Daoy (cell line): Measurements from ENCODE around the gene RFT1. TPM values are rescaled to one million over a fixed set of nuclear protein-coding genes. Genes with fewer than 3 reads are reported as not detected.

ENCODE experiments used
- DNase-seq: peaks from one replicate; pipeline ENCODE4 v3.0.0-alpha.2; 2015; ENCODE audit warnings: low read depth
- total RNA-seq: library from RNA; depleted of rRNA; stranded (reverse); fragments of >200 nt; shearing (Covaris generic); gene quantifications from 2 replicates; pipeline ENCODE4 v1.2.3, GENCODE V29; 2014

Gene RFT1
- total RNA-seq, 1 experiment from 2014 or later, result 12.3 TPM

DNA sequence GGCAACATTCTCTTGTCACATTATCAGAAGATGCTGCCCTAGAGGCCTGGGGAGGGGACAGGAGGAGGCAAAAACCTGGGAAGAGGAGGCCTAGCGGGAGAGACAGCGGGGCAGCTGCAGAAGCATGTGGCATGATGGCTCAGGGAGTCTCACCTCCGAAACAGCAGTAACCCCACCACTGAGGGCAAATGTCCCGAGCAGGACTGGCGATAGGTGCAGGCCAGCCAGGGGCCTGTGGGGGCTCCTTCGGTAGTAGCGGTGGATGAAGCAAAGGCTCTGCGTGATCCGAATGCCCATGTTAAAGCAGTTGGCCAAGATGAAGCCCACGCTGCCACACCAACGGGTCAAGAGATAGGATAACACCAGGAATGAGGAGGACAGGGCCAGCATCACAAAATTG lies 38.0 kb downstream of the RFT1 start:
- DNase-seq, result no peak

DNA sequence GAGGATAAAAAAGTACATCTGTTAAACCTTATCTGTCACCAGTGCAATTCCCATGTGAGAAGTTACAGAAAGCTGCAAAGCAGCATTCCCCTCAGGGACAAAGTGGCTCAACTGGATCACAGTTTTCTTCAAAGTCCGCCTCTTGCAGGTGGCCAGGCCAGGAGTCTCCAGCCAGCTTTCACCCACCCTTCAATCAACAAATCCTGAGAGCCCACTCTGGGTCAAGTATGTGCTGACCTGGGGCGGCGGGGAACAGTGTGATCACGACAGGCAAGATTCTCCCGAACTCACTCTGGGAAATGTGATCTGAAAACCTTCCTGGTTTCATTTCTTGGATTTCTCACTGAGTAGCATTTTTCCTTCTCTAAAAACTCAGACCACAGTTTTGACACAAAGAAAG lies 39.2 kb downstream of the RFT1 start:
- DNase-seq, result no peak

DNA sequence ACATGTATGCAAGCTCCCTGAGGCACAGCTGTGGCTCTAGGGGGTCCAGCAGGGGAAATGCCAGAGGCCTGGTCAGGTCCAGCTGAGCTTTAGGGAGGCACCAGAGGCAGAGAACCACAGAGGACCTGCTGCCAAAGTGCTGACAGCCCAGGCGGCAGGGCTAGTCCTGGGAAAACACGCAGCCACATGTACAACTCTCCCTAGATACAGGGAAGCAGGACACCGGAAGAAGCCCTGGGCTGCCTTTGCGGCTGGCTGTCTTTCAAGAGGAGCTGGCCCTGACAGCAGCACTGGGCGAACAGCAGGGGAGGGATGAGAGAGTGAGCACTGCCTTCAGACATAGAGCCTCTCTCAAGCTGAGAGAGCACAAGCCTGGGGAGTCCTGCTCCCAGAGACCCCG lies 40.7 kb downstream of the RFT1 start:
- DNase-seq, result no peak

DNA sequence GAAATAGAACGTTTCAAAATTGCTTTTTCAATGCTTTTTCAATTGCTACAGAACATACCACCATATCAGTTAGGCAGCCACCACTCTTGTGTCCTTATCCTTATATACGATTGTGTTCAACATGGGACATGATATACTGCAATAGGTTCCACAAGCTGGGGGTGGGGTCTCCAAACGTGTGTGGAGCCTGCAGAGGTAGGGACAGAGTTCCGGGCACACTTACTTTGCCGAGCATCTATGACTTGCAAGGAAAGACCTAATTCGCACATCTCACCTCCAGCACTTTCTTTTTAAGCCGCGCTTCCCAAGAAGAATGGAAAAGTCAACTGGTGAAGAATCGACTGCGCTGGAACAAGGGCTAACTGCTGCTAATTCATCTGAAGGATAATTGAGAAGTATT lies 44.8 kb downstream of the RFT1 start:
- no peak for DNase-seq

DNA sequence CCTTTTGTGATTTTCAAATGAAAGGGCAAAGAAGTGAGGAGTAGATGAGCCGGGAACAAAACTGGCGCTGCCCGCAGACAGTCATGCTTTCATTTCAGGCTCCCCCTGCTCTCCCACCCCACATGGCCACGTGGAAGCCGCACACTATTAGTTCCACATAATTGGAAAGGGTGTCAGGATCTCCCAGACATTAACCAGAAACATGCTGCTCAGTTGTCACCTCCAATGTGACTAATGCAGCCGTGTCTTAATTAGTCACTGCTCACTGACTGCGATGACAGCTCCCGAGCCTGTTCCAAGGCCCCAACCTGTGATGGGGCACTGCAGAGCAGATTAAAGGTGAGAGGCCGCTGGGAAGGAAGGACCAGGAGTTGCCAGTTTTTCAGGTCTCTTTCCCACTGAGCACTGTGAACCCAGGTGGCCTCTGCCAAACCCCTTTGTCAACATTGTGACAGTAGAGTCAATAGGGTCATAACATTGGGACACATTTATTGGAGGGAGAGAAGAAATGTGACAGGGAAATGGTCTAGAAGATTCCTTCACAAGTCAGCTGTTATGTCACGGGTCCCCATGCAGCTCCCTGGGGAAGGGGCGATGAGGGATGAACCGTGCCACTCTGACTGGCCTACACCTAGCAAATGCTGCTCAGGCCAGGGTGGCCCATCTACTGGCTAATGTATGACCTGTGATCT lies 45.8 kb downstream of the RFT1 start:
- DNase-seq, result peak; percentile 46

DNA sequence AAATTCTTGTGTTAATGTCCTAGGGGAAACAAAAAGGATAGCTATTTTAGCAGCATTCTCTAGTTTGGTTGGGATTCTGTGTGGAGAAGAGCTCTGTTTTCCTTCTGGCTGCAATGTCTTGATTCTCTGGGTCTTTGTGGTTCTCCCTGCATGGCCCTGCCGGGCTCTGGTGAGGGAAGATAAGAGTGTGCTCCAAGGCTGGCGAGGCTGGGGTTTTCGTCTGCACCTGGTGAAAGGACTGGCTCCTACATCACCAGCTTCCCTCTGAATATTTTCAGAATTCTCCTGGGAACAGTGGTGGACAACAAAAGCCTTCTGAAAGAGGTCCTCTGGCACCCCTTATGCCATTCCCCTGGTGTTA lies 46.3 kb downstream of the RFT1 start:
- DNase-seq, result no peak

DNA sequence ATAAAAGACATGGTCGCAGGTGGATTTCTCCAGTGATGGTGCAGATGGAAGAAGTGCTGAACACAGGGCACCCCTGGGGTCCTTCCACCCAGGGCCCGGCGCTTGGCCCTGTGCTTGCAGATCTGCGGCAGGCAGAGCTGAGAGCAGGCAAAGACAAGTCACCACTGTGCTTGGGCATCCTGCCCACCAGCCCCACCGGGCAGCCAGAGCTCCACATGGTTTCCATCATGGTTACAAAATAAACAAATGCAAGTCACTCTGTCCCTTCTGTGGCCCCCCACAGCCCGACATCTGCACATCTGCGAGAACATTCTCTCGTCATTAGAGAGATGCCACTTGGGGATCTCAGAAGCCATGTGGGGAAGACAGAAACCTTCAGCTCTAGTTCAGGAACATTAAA lies 46.7 kb downstream of the RFT1 start:
- peak; percentile 65 for DNase-seq

DNA sequence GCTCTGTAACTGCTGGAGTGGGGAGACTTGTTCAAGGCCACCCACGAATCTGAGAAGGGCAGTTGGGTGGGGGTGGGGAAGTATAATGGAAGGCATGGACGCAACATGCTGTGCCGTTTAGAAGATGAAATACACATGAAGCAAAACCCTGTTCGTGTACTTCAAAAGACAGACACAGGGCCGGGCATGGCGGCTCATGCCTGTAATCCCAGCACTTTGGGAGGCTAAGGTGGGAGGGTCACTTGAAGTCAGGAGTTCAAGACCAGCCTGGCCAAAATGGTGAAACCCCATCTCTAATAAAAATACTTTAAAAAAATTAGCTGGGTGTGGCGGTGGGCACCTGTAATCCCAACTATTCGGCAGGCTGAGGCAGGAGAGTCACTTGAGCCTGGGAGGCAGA lies 47.5 kb downstream of the RFT1 start:
- DNase-seq, result no peak

DNA sequence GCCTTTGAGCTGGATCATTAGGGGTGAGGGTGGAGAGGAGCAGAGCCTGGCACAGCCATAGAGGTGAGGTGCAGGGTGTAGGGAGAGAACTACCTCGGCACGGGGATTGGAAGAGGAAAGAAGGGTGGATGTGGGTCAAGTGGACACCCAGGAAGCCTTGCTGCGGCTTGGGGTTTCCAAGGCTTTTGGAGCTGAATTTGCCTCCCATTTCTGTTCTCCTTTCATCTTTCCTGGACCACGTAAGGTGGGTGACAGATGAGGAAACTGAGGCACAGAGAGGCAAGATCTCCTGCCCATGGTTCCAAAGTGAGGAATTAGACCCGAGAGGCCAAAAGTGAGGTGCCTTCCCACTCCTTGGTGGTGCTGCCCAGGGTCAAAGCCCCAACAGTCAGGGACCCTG lies 48.9 kb downstream of the RFT1 start:
- no peak for DNase-seq

DNA sequence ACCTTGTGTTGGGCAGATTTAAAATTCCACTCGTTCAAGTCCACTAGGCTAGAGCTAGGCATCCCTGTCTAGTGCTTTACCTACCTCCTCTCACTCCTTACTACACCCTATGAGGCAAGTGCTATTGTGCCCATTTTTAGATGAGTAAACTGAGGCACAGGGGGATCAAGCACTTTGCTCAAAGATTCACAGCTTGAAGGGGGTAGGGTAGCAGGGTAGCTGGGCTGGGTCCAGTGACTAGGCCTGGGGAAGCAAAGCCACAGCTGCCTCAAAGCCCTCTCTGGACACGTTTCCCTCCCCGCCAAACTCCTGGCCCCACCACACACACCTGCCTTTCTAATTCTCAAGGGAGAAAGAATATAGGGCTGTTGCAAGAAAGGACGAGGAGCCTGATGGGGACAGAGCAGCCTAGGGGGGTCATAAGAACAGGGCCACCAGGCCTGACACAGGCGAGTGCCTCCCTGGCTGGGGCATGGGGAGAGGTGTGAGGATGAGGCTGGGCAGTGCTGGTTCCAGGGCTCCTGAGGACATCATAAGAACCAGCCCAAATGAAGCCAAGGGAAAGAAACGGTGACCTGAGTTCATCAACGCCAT lies 49.5 kb downstream of the RFT1 start:
- DNase-seq, result no peak

DNA sequence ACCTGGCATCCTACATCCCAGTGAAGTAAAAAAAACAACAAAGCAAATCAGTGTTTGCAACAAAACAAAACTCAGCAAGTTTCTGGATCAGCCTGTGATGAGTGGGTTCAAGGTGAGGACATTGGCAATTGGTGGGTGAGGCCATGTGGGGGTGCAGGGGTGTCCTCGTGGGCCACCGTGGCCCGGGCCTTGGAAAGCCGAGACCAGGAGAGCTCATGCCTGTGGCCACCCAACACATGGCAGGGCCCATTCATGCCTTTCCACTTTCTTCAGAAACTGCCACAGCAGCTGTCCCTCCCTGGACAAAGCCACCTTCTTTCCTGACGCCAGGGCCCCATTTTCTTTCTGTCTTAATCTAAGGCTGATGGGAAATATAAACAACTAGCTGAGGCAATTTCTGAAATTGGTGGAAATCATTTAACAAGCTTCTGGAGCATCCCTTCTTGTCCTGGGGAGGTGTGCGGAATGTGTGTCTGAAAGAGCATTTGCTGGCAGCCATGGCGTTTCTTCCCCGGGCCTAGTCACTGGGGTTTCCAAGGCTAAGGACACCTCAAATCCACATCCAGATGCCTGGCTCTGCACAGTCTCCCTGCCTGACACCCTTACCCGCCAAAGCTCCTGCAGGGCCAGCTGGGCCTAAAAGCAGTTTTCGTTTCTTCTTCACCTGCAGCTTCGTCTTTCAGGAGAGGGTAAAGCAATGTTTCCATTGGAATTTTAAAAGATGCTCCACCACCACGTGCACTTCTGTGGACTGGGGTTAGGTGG lies 50.3 kb downstream of the RFT1 start:
- no peak for DNase-seq

DNA sequence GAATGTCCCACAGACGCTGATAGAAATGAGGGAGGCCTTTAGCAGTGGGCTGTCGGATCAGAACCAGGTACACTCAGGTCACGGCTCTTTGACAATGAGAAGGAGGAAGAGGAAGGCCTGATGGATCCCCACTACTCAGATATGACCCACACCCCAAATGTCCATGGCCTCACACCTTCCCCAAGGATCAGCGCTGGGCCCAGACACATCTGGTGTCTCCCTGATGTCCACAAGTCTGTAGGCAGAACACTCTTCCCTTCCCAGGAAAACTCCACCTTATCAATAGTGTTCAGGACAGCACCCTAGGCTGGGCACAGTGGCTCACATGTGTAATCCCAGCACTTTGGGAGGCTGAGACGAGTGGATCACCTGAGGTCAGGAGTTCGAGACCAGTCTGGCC lies 51.1 kb downstream of the RFT1 start:
- DNase-seq, result no peak

DNA sequence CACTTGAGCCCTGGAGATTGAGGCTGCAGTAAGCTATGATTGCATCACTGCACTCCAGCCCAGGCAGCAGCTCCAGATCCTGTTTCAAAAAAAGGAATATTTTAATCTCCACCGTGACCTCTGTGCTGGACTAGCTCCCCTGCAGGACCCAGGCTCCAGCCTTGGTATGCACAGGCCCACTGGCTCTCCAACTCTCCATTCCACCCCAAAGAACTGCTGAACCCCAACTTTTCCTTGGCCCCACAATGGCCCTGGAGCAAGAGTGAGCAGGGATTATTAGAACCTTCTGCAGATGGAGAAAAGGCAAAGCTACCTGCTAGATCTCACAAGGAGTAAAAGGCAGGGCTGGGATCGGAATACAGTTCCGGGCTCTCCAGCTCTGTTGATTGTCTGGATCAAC lies 51.6 kb downstream of the RFT1 start:
- DNase-seq, result no peak

DNA sequence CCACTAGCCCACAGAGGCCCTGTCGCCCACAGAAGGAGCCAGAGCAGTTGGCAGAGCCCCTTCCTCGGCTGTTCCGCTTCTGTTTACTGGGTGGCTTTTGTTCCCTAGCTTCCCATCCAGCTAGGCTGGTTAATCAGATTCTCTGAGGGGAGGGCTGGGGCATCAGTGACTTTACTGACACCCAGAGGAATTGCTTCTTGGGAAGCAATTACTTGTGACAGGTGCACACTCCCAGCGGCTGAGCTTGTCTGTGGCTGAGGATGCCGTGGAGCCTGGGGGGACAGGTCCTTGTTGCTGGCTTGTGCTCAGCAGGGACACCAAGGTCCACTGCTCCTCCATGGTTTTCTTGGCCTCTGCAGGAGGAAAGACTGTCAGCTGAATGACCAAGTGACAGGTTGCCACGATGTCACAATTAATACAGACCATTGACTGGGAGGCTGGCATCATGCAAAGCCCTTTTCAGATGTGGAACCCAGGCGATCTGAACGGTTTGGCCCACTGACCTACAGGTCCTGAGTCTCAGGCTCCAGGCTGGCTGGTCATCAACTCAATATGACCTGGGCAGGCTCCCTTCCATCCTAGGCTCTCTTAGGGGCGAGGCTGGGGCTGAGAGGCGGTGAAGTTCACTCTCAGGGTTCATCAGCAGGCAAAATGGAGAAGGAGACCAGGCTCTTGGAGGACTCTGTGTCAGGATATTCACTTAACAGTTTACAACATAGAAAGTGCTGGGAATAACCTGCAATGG lies 52.6 kb downstream of the RFT1 start:
- no peak for DNase-seq

DNA sequence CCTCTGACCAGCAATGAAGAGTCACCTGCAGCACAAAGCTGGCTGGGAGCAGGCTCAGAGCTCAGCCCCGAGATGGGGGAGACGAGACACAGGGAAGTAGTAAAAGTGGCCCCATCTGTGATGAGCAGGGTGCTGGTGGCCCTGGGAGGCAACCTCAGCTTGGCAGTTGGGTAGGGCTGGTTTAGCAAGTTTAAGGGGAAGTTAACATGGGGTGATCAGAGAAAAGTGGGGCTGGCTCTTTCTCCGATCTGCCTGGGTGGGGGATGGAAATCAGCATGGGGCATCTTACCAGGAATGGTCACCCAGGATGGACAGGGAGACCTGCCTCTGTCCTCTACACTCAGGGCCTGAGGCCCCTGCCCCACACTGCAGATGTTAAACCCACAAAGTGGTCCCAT lies 54.5 kb downstream of the RFT1 start:
- DNase-seq, result no peak

DNA sequence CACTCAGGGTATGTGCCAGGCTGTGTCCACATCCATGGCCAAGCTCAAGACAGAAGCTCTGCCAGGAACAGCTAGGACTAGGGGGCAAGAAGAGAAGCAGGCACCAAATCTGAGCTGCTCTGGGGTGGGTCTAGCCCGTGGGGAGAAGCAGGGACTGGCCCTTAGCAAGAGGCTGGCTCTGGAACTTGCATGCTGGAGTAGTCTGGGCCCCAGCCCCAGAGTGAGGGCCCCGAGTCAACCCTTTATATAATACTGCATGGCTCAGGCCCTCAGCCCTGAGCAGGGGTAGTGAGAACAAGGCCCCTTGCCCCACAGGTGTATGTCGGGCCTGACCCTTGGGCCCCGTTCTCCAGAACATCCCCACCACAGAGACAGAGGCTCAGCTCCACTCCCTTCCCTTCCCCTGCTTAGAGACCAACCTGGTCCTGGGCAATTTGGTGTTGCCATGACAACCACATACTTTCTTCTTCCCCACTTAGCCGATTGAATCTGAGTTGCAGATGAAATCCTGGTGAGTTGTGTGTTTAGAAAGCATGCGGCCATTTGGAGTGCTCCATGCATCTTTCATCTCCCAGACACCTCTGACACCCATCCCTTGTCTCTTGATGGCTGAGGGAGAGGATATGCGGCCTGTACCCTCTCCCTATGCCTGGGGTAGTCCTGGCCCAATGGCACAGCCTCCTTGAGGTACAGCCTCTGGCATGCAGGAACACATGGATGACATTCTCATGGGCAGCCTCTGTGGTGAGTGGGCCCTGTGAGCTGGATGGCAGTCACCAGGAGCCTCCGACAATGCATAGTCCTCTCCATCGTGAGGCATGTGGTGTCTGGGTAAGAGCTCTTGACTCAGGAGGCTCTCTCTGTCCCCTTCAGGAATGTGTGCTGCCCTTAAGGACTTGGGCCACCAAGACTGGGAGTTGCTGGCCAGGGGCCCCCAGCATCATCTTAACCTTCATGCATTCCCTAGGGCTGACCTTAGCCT lies 55.2 kb downstream of the RFT1 start:
- DNase-seq, result no peak

DNA sequence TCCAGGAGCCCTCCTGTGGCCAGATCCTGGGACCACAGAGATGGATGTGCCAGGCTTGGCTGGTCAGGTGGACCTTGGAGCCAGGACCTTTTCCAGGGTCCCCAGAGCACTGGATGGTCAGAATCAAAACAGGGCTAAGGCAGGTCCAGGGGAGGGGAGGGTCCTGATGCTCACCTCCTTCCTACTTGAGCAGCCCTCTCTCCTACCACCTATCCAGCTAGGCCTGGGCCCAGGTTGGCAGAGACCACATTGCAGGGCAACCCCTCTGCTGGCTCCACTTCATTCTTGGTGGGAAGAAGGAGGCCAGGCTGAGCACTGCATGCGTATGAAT lies 55.9 kb downstream of the RFT1 start:
- DNase-seq, result no peak

DNA sequence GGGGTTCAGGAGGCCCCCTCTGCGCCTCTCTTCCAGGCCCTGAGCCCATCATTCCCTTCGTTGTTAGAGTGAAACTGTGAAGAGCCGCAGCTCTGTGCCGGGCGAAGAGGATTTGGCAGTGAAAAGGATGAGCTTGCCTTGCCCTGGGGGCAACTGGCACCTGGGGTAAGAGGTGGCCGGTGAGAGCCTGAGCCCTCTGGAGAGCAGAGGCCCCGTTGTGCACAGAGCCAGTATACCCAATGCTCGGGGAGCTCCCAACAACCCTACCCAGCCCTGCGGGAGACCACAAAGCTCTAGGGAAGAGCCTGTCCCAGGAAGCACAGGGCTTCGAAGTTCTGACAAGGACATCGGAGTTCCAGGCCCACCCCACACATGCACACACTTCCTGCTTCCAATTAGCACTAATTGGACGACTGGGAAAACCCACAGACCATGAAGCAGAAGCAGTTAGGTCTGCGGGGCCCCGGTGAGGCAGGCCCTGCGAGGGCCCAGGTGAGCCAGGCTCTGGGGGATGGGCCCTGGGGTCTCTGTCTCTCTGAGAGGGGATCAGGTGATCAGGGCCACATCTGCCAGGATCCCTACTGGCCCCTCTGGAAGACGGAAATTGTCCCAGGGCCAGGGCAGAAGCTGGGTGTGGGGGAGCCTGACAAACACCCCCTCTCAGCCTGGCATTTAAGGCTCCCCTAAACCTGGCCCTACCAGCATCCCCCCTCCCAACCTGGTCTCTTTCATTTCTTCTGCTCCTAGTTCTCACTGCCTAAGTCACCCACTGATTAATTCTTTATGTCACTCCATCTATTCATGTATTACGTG lies 56.5 kb downstream of the RFT1 start:
- DNase-seq, result no peak

DNA sequence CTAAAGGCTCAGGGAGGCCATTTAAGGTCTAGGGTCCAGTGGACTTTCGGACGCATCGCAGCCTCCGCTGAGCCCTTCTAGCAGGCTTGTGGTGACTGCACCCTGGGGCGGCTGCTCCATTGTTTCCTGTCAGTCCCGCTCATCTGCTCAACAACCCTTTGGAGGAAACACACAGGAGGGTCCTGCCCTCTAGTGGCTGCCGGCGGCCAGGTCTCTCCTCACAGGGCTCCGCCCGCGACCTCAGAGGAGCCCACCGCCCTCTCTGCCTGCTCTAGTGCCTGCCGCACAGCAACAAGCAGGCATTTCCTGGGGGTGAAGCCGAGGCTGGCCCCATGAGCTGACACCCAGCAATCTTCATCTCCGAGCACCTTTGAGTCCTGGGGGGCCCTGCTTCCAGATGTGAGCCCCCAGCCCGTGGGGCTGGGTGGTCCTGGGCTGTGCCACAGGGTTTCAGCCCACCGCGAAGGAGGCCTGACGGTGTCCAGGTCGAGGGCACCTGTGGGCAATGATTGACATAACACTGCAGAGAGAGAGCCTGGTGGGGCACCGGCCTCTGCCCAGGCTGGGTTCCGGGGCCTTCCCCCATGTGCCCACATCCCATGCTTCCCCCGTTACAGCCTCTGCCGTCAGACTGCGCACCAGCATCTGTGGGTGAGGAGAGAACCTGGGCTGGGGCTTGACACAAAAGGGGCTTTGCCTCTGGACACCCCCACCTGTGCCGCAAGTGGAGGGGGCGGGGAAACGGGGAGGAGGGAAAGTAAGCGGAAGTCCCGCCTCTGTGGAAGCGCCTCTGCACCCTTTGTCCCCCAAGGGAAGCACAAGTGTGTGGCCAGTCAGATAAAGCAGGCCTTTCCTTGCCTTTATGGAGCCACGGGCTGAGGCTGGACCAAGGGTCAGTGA lies 57.3 kb downstream of the RFT1 start:
- DNase-seq, result peak; percentile 81
